Stomach (tissue), 9 donors: ENCODE results near the gene CELF2. TPM values are rescaled to one million over a fixed set of nuclear protein-coding genes. Genes with fewer than 3 reads are reported as not detected.

ENCODE experiments used
- DNase-seq, 2 donors: peaks; one replicate each; pipeline versions ENCODE4 v3.0.0 to v3.0.0-alpha.2; 2013 to 2019
- H3K27ac ChIP-seq, 5 donors: fragments of 200-600 bp in 4 of 5; sonication (generic) in 4 of 5; one replicate each; pipeline ENCODE4 v1.5.1; 2013 to 2019; ENCODE audit warnings: mild to moderate bottlenecking in 1 of 5, moderate library complexity in 1 of 5
- H3K27me3 ChIP-seq, 3 donors: fragments of 200-600 bp; sonication (generic); one replicate each; pipeline ENCODE4 v1.5.1; 2017 to 2019; ENCODE audit warnings: mixed run types in 1 of 3
- H3K36me3 ChIP-seq, 4 donors: fragments of 200-600 bp; sonication (generic); 1 replicate in 3 of 4; 2 replicates in 1 of 4; pipeline ENCODE4 v1.5.1; 2016 to 2019
- H3K4me1 ChIP-seq, 4 donors: fragments of 200-600 bp; sonication (generic); one replicate each; pipeline ENCODE4 v1.5.1; 2016 to 2019
- H3K4me3 ChIP-seq, 4 donors: fragments of 200-600 bp; sonication (generic) in 3 of 4; one replicate each; pipeline ENCODE4 v1.5.1; 2016 to 2019; ENCODE audit warnings: mild to moderate bottlenecking in 1 of 4
- H3K9me3 ChIP-seq, 4 donors: fragments of 200-600 bp; sonication (generic); one replicate each; pipeline ENCODE4 v1.5.1; 2016 to 2019
- CTCF ChIP-seq, 7 experiments: fragments of 450-650 bp in 4 of 7; fragments of 200-600 bp in 3 of 7; sonication (generic) in 3 of 7; IDR thresholded peaks; one replicate each; pipeline ENCODE4 v1.5.1; 2016 to 2019; ENCODE audit warnings: antibody characterized with exemption in 7 of 7, control low read depth in 2 of 7, mild to moderate bottlenecking in 1 of 7
- EP300 ChIP-seq: sonication (generic); formaldehyde crosslinking; IDR thresholded peaks from one replicate; pipeline ENCODE4 v1.6.1; 2017; ENCODE audit warnings: antibody characterized with exemption
- POLR2A ChIP-seq, 4 donors: fragments of 450-650 bp; IDR thresholded peaks; one replicate each; pipeline ENCODE4 v1.6.1; 2016; ENCODE audit warnings: antibody characterized with exemption in 4 of 4, control low read depth in 2 of 4, mild to moderate bottlenecking in 1 of 4, moderate library complexity in 1 of 4
- POLR2AphosphoS5 ChIP-seq, 3 donors: sonication (generic); formaldehyde crosslinking; IDR thresholded peaks; one replicate each; pipeline ENCODE4 v1.6.1; 2016; ENCODE audit warnings: antibody characterized with exemption in 3 of 3
- WGBS, 5 donors: extraction: QIAGEN DNeasy Blood & Tissue Kit in 3 of 5; methylation state at CpG; one replicate each; pipeline versions ENCODE4 v1.1.5 to v1.1.7; 2013 to 2018; 5-methylcytosine and 5-hydroxymethylcytosine counted together
- intact Hi-C: fragments of 100-400 bp; cut with DNase I; formaldehyde crosslinking; loops from one replicate; pipeline ENCODE4 v1.15.1; 2023; ENCODE audit warnings: low total_unique reads
- polyA plus RNA-seq, 3 donors: library from polyadenylated mRNA; stranded (reverse); fragments of 200-250 nt; gene quantifications; one replicate each; pipeline ENCODE4 v1.2.3, GENCODE V29; 2013
- total RNA-seq, 5 donors: library from RNA; depleted of rRNA; stranded (reverse); fragments of >200 nt; gene quantifications; one replicate each; pipeline versions ENCODE4 v1.1.0 to v1.2.3, GENCODE V29; 2014 to 2016
- donor health status: healthy with polysubstance abuse.
- donor health status: Bipolar disorder and iron deficiency.
- donor health status: healthy.

The CELF2 gene
- total and polyA plus RNA-seq, 8 donors: 3.9 to 65.3 (median 36.1) TPM

- Histone ChIP-seq H3K9me3 (no peaks in the 10 kb centered on the region), H3K27me3 (no peaks in the 10 kb centered on the region), H3K4me1 (no peaks in the 10 kb centered on the region), H3K4me3 (no peak overlapping the region), H3K27ac (no peak overlapping the region), H3K36me3 (no peaks in the 10 kb centered on the region)
- TF ChIP-seq EP300 (no peak), POLR2AphosphoS5 (IDR thresholded peaks at IDR 0.05) (no peak), CTCF (IDR thresholded peaks at IDR 0.05) (no peak), POLR2A (IDR thresholded peaks at IDR 0.05) (no peak)
- no peak for DNase-seq
- intact Hi-C loops: no loop called here
- WGBS, 5 donors: 78 to 91% (median 86%) methylated on average over 10 of the region's 10 CpGs
Measured at GRCh38 chr10:11131112-11131639, 113.5 kb downstream of the CELF2 start.

- intact Hi-C loops: no loop called here
- TF ChIP-seq POLR2AphosphoS5 (IDR thresholded peaks at IDR 0.05) (no peak), POLR2A (IDR thresholded peaks at IDR 0.05) (no peak), EP300 (no peak), CTCF (IDR thresholded peaks at IDR 0.05) (no peak)
- no peak overlapping the region for H3K4me3 ChIP-seq
- no peaks in the 10 kb centered on the region for H3K27me3 ChIP-seq
- H3K4me1 ChIP-seq: peaks cover 0 to 5% (median 0%) of the 10 kb centered on the region in 4 donors
- 78 to 93% (median 82%) methylated on average over 5 to 7 of the region's 7 CpGs for WGBS, 5 donors
- H3K36me3 ChIP-seq: no peaks in the 10 kb centered on the region
- no peak overlapping the region for H3K27ac ChIP-seq
- no peak for DNase-seq
- H3K9me3 ChIP-seq: no peaks in the 10 kb centered on the region
Measured at GRCh38 chr10:11134411-11134810, 116.7 kb downstream of the CELF2 start.

- Histone ChIP-seq H3K27ac (no peak overlapping the region), H3K4me1 (peaks cover 0 to 5% (median 0%) of the 10 kb centered on the region in 4 donors), H3K27me3 (no peaks in the 10 kb centered on the region), H3K36me3 (no peaks in the 10 kb centered on the region), H3K4me3 (no peak overlapping the region), H3K9me3 (no peaks in the 10 kb centered on the region)
- no peak for DNase-seq
- intact Hi-C loops: no loop called here
- WGBS, 5 donors: 56 to 72% (median 69%) methylated on average over 2 of the region's 2 CpGs
- TF ChIP-seq CTCF (IDR thresholded peaks at IDR 0.05) (no peak), POLR2A (IDR thresholded peaks at IDR 0.05) (no peak), EP300 (no peak), POLR2AphosphoS5 (IDR thresholded peaks at IDR 0.05) (no peak)
Measured at GRCh38 chr10:11135709-11136108, 118.0 kb downstream of the CELF2 start.

GRCh38 chr10:11138314-11139033 lies 120.8 kb downstream of the CELF2 start:
- no peak overlapping the region for H3K27ac ChIP-seq
- no peaks in the 10 kb centered on the region for H3K27me3 ChIP-seq
- no peak for DNase-seq
- no peaks in the 10 kb centered on the region for H3K9me3 ChIP-seq
- no peak overlapping the region for H3K4me3 ChIP-seq
- H3K36me3 ChIP-seq: no peaks in the 10 kb centered on the region
- intact Hi-C loops: no loop called here
- no peak for TF ChIP-seq POLR2A (IDR thresholded peaks at IDR 0.05)
- TF ChIP-seq CTCF (IDR thresholded peaks at IDR 0.05): no peak
- no peak for TF ChIP-seq EP300
- no peak for TF ChIP-seq POLR2AphosphoS5 (IDR thresholded peaks at IDR 0.05)
- 55 to 68% (median 66%) methylated on average over 9 of the region's 9 CpGs for WGBS, 5 donors
- H3K4me1 ChIP-seq: peaks cover 0 to 8% (median 0%) of the 10 kb centered on the region in 4 donors
